ENCODE measurements around the gene ROBO4. TPM values are rescaled to one million over a fixed set of nuclear protein-coding genes. Genes with fewer than 3 reads are reported as not detected.

The ROBO4 gene
- total and polyA plus RNA-seq, 9 of the 15 experiments (the other 6 are each of a cell fraction or from before 2014, with no cell fraction given), result not detected

DNA sequence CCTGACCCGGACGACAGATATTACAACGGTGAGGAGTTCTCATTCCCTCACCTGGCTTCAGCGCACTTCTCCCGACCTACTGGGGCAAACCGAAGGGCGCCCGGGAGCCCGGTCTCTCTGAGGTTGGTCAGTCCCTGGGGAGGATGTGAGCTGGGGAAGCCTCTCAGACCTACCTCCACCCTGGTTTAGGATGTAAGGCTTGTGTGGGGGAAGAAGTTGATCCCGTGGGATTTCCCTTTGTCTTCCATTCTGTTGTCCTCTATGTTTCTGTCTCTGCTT, 20.1 kb downstream of the ROBO4 start:
- Histone ChIP-seq H3K79me2 (ENCODE audit: control insufficient read depth, insufficient read depth, low read length) (no peaks in the 10 kb centered on the region), H3K9me3 (replicated peaks; ENCODE audit: control insufficient read depth, insufficient read depth, low read depth, low read length) (no peaks in the 10 kb centered on the region), H4K20me1 (replicated peaks; ENCODE audit: control insufficient read depth, insufficient read depth, low read length) (0 out of 2 replicates have a peak, but pooled peaks cover 1% of the 10 kb centered on the region), H3K27me3 (ENCODE audit: control insufficient read depth in 2 of 2, insufficient read depth in 2 of 2, low read length in 2 of 2) (peaks cover 11 to 76% of the 10 kb centered on the region in 2 experiments; a peak in 4 of 5 replicates), H2AFZ (ENCODE audit: low read depth, low read length) (no peak overlapping the region), H3K27ac (ENCODE audit: extremely low read depth, low read depth, low read length) (no peak overlapping the region), H3K4me3 (no peak overlapping the region), H3K9ac (ENCODE audit: insufficient read depth in 1 of 2, low read depth in 2 of 2, low read length in 2 of 2) (no peak overlapping the region), H3K4me1 (replicated peaks in 1 of 2; ENCODE audit: control insufficient read depth in 2 of 2, insufficient read depth in 2 of 2, low read length in 2 of 2) (peaks cover 0 to 27% of the 10 kb centered on the region in 2 experiments; a peak in 3 of 5 replicates), H3K9me1 (ENCODE audit: control insufficient read depth, insufficient read depth, low read length) (no peaks in the 10 kb centered on the region), H3K36me3 (ENCODE audit: control insufficient read depth, insufficient read depth, low read length) (no peaks in the 10 kb centered on the region), H3K4me2 (ENCODE audit: insufficient read depth, low read length) (no peak overlapping the region)
- BruUV-seq (replicated peaks), result no TSS peak
- no peak for DNase-seq (ENCODE audit: extremely low read depth in 1 of 4, low spot score in 3 of 4)
- intact Hi-C loops (cut with micrococcal nuclease), result no loop called here
- TF ChIP-seq, protein P1, sequence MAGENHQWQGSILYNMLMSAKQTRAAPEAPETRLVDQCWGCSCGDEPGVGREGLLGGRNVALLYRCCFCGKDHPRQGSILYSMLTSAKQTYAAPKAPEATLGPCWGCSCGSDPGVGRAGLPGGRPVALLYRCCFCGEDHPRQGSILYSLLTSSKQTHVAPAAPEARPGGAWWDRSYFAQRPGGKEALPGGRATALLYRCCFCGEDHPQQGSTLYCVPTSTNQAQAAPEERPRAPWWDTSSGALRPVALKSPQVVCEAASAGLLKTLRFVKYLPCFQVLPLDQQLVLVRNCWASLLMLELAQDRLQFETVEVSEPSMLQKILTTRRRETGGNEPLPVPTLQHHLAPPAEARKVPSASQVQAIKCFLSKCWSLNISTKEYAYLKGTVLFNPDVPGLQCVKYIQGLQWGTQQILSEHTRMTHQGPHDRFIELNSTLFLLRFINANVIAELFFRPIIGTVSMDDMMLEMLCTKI (IDR thresholded peaks at IDR 0.05; ENCODE audit: partially characterized antibody), result no peak
- TF ChIP-seq CXXC5 (CRISPR knock-in tag; IDR thresholded peaks at IDR 0.05) (no peak), MEF2D (tag; conservative IDR thresholded peaks at IDR 0.05; ENCODE audit: low read depth) (no peak), RFX1 (IDR thresholded peaks at IDR 0.05) (no peak), ZNF212 (CRISPR knock-in tag; IDR thresholded peaks at IDR 0.05) (no peak), TCFL5 (CRISPR knock-in tag; conservative IDR thresholded peaks at IDR 0.05) (no peak), SMARCA5 (IDR thresholded peaks at IDR 0.05) (no peak), ZNF274 (IDR thresholded peaks at IDR 0.05; ENCODE audit: borderline replicate concordance, low read depth, low read length) (no peak), RBM34 (IDR thresholded peaks at IDR 0.05; ENCODE audit: borderline replicate concordance, insufficient read depth, low read length) (no peak), ETV1 (tag; conservative IDR thresholded peaks at IDR 0.05; ENCODE audit: low read depth) (no peak), SMARCC2 (IDR thresholded peaks at IDR 0.05; ENCODE audit: low read depth) (no peak), ZNF217 (CRISPR knock-in tag; IDR thresholded peaks at IDR 0.05) (no peak), TAL1 (IDR thresholded peaks at IDR 0.05) (no peak), DPF2 (IDR thresholded peaks at IDR 0.05) (no peak)
- TF ChIP-seq, protein P2, sequence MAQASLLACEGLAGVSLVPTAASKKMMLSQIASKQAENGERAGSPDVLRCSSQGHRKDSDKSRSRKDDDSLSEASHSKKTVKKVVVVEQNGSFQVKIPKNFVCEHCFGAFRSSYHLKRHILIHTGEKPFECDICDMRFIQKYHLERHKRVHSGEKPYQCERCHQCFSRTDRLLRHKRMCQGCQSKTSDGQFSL (CRISPR knock-in tag; IDR thresholded peaks at IDR 0.05), result no peak
- TF ChIP-seq, protein P2 (tag; IDR thresholded peaks at IDR 0.05), result no peak
- TF ChIP-seq, protein P3, sequence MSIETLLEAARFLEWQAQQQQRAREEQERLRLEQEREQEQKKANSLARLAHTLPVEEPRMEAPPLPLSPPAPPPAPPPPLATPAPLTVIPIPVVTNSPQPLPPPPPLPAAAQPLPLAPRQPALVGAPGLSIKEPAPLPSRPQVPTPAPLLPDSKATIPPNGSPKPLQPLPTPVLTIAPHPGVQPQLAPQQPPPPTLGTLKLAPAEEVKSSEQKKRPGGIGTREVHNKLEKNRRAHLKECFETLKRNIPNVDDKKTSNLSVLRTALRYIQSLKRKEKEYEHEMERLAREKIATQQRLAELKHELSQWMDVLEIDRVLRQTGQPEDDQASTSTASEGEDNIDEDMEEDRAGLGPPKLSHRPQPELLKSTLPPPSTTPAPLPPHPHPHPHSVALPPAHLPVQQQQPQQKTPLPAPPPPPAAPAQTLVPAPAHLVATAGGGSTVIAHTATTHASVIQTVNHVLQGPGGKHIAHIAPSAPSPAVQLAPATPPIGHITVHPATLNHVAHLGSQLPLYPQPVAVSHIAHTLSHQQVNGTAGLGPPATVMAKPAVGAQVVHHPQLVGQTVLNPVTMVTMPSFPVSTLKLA (conservative IDR thresholded peaks at IDR 0.05), result no peak
- TF ChIP-seq, protein P4, sequence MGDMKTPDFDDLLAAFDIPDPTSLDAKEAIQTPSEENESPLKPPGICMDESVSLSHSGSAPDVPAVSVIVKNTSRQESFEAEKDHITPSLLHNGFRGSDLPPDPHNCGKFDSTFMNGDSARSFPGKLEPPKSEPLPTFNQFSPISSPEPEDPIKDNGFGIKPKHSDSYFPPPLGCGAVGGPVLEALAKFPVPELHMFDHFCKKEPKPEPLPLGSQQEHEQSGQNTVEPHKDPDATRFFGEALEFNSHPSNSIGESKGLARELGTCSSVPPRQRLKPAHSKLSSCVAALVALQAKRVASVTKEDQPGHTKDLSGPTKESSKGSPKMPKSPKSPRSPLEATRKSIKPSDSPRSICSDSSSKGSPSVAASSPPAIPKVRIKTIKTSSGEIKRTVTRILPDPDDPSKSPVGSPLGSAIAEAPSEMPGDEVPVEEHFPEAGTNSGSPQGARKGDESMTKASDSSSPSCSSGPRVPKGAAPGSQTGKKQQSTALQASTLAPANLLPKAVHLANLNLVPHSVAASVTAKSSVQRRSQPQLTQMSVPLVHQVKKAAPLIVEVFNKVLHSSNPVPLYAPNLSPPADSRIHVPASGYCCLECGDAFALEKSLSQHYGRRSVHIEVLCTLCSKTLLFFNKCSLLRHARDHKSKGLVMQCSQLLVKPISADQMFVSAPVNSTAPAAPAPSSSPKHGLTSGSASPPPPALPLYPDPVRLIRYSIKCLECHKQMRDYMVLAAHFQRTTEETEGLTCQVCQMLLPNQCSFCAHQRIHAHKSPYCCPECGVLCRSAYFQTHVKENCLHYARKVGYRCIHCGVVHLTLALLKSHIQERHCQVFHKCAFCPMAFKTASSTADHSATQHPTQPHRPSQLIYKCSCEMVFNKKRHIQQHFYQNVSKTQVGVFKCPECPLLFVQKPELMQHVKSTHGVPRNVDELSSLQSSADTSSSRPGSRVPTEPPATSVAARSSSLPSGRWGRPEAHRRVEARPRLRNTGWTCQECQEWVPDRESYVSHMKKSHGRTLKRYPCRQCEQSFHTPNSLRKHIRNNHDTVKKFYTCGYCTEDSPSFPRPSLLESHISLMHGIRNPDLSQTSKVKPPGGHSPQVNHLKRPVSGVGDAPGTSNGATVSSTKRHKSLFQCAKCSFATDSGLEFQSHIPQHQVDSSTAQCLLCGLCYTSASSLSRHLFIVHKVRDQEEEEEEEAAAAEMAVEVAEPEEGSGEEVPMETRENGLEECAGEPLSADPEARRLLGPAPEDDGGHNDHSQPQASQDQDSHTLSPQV (IDR thresholded peaks at IDR 0.05), result no peak
- CTCF ChIA-PET (ENCODE audit: low intra/inter-chr PET ratio), result no interaction called here
- ATAC-seq, result no peak
- POLR2A ChIA-PET, result no interaction called here
- no peak for FAIRE-seq
- in situ Hi-C loops (cut with MboI), result no loop called here
- 80% methylated on average over 9 of the region's 10 CpGs for WGBS (ENCODE audit: insufficient coverage, low coverage, missing lambda C conversion rate)

Measured in K562 (cell line).